Measurements from ENCODE around the gene STMN3.

STMN3 gene

DNA sequence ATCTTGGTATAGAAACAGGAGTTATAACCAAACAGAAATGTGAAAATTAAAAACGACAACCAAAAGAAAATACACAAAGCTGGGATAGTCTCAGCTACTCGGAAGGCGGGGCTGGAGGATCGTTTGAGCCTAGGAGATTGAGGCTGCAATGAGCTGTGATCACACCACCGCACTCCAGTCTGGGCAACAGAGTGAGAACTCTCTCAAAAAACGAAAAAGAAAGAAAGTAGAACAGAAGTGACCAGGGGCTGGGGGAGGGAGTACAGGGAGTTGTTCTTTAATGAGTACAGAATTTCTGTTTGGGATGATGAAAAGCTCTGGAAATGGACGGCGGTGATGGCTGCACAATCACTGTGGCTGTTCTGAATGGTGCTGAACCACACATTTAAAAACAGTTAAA is 32.2 kb downstream of the STMN3 start:
- Histone ChIP-seq H3K4me3 (ENCODE audit: low read length) (no peak overlapping the region), H3K27me3 (ENCODE audit: insufficient read depth, low read length, poor library complexity) (no peaks in the 10 kb centered on the region), H3K79me2 (ENCODE audit: control insufficient read depth, insufficient read depth, low read length) (peaks cover 29% of the 10 kb centered on the region), H3K79me1 (ENCODE audit: low read length) (peaks cover 21% of the 10 kb centered on the region), H2AK5ac (ENCODE audit: low read length) (no peak overlapping the region), H4K5ac (ENCODE audit: low read length) (no peak overlapping the region), H4K8ac (ENCODE audit: low read depth, low read length) (no peak overlapping the region), H2BK120ac (ENCODE audit: low read depth, low read length) (no peak overlapping the region), H3K56ac (ENCODE audit: low read length) (no peak overlapping the region), H3K23ac (ENCODE audit: low read length) (no peak overlapping the region), H3K18ac (ENCODE audit: low read length) (no peak overlapping the region), H3K27ac (ENCODE audit: low read depth, low read length) (no peak overlapping the region), H3K36me3 (ENCODE audit: control insufficient read depth, insufficient read depth, low read length) (peaks cover 4% of the 10 kb centered on the region), H3K4me1 (ENCODE audit: control insufficient read depth, low read depth, low read length) (no peaks in the 10 kb centered on the region), H3K4ac (ENCODE audit: low read depth, low read length) (no peak overlapping the region), H2BK5ac (ENCODE audit: low read length) (no peak overlapping the region), H3K9ac (ENCODE audit: low read length) (no peak overlapping the region), H2BK15ac (replicated peaks; ENCODE audit: low read depth) (no peak overlapping the region), H3K4me2 (ENCODE audit: low read length) (no peak overlapping the region)
- DNase-seq: no peak
- no CpG with 5 or more reads among the region's 8 CpGs for WGBS (ENCODE audit: extremely low coverage, insufficient coverage, low lambda C conversion rate)

DNA sequence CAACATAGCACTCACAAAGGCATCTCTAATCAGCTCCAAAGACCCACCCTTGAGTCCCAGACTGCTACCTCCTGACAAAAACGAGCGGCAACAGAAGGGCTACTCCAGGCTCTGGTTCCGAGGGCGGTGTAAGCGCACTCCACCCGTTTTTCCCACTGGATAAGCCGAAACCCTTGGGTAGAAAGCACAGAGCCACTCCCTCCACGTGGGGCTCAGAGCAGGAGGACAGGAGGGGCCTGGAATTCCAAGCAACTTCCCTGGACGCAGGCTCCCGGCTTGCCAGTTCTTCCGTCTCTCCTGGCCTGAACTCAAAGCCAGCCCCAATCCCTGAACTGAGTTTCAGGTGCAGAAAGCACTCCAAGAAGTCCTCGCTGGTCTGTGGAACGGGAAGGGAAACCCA is 33.7 kb downstream of the STMN3 start:
- H4K8ac ChIP-seq (ENCODE audit: low read depth, low read length): no peak overlapping the region
- no peak overlapping the region for H2BK120ac ChIP-seq (ENCODE audit: low read depth, low read length)
- WGBS (ENCODE audit: extremely low coverage, insufficient coverage, low lambda C conversion rate): no CpG with 5 or more reads among the region's 13 CpGs
- H3K36me3 ChIP-seq (ENCODE audit: control insufficient read depth, insufficient read depth, low read length): peaks cover 6% of the 10 kb centered on the region
- no peak overlapping the region for H4K5ac ChIP-seq (ENCODE audit: low read length)
- H3K4me1 ChIP-seq (ENCODE audit: control insufficient read depth, low read depth, low read length): no peaks in the 10 kb centered on the region
- peaks cover 26% of the 10 kb centered on the region for H3K79me2 ChIP-seq (ENCODE audit: control insufficient read depth, insufficient read depth, low read length)
- H3K56ac ChIP-seq (ENCODE audit: low read length): no peak overlapping the region
- no peak overlapping the region for H3K9ac ChIP-seq (ENCODE audit: low read length)
- H3K27ac ChIP-seq (ENCODE audit: low read depth, low read length): no peak overlapping the region
- no peak overlapping the region for H3K4ac ChIP-seq (ENCODE audit: low read depth, low read length)
- no peak overlapping the region for H2BK15ac ChIP-seq (replicated peaks; ENCODE audit: low read depth)
- H3K4me2 ChIP-seq (ENCODE audit: low read length): no peak overlapping the region
- H2AK5ac ChIP-seq (ENCODE audit: low read length): no peak overlapping the region
- H3K79me1 ChIP-seq (ENCODE audit: low read length): peaks cover 21% of the 10 kb centered on the region
- H3K23ac ChIP-seq (ENCODE audit: low read length): no peak overlapping the region
- no peak overlapping the region for H3K4me3 ChIP-seq (ENCODE audit: low read length)
- no peak overlapping the region for H3K18ac ChIP-seq (ENCODE audit: low read length)
- no peaks in the 10 kb centered on the region for H3K27me3 ChIP-seq (ENCODE audit: insufficient read depth, low read length, poor library complexity)
- H2BK5ac ChIP-seq (ENCODE audit: low read length): no peak overlapping the region
- no peak for DNase-seq

DNA sequence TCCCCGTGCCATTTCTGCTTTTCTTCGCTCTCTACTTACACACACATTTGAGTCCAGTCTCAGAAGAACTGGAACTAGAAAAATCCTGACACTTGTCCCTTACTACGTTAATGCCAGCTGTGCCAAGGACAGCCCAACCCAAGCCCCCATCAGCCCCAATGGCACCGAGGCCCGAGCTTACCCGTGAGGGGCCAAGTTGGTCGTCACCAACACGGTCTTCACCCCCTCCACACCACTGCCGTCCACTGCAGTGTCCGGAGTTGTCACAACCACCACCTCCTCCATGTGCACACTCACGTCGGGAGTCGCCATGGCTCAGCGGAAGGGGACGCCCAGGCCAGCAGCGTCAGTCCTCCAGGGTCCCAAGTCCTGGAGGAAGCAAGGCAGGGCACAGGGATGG is 34.1 kb downstream of the STMN3 start:
- H3K27ac ChIP-seq (ENCODE audit: low read depth, low read length): no peak overlapping the region
- DNase-seq: no peak
- no peak overlapping the region for H3K18ac ChIP-seq (ENCODE audit: low read length)
- no peaks in the 10 kb centered on the region for H3K27me3 ChIP-seq (ENCODE audit: insufficient read depth, low read length, poor library complexity)
- no peak overlapping the region for H3K23ac ChIP-seq (ENCODE audit: low read length)
- H4K5ac ChIP-seq (ENCODE audit: low read length): no peak overlapping the region
- H2BK15ac ChIP-seq (replicated peaks; ENCODE audit: low read depth): no peak overlapping the region
- H3K4me3 ChIP-seq (ENCODE audit: low read length): no peak overlapping the region
- no peak overlapping the region for H3K4ac ChIP-seq (ENCODE audit: low read depth, low read length)
- no CpG with 5 or more reads among the region's 16 CpGs for WGBS (ENCODE audit: extremely low coverage, insufficient coverage, low lambda C conversion rate)
- H2BK120ac ChIP-seq (ENCODE audit: low read depth, low read length): no peak overlapping the region
- no peak overlapping the region for H3K9ac ChIP-seq (ENCODE audit: low read length)
- H3K56ac ChIP-seq (ENCODE audit: low read length): no peak overlapping the region
- H2AK5ac ChIP-seq (ENCODE audit: low read length): no peak overlapping the region
- no peak overlapping the region for H4K8ac ChIP-seq (ENCODE audit: low read depth, low read length)
- H3K4me2 ChIP-seq (ENCODE audit: low read length): no peak overlapping the region
- H3K4me1 ChIP-seq (ENCODE audit: control insufficient read depth, low read depth, low read length): no peaks in the 10 kb centered on the region
- peaks cover 21% of the 10 kb centered on the region for H3K79me1 ChIP-seq (ENCODE audit: low read length)
- H2BK5ac ChIP-seq (ENCODE audit: low read length): no peak overlapping the region
- H3K79me2 ChIP-seq (ENCODE audit: control insufficient read depth, insufficient read depth, low read length): peaks cover 26% of the 10 kb centered on the region
- H3K36me3 ChIP-seq (ENCODE audit: control insufficient read depth, insufficient read depth, low read length): peaks cover 6% of the 10 kb centered on the region

DNA sequence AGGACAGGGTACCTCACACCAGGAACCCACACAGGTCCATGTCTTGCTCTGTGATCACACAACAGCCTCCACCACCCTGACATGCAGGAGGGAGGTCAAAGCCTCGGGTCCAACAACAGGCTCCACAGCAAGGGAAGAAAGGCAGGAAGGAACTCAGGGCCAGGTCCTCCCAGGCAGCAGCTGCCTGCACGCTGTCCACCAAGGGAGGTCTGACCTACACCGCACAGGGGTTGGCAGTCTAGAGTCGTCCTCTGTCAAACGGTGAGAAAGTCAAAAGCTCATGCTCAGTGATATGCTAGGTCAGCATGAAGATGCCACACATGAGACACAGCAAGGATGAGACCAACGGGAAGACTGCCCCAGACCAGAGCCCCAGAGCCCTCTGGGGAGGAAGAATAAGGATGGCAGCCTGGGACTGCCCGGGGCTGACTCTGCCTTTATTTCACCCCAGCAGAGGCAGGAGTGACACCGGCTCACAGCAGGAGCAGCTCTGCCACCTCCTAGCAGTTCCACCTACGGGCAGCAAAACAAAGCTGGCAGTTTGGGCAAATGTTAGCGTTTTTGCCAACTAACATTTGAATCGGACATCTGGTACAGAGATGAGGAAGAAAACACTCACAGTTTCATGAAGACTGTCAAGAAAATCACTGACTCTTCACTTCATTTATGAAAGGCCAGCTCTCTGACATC is 34.8 kb downstream of the STMN3 start:
- H3K23ac ChIP-seq (ENCODE audit: low read length): no peak overlapping the region
- H3K36me3 ChIP-seq (ENCODE audit: control insufficient read depth, insufficient read depth, low read length): peaks cover 6% of the 10 kb centered on the region
- H4K5ac ChIP-seq (ENCODE audit: low read length): no peak overlapping the region
- H3K18ac ChIP-seq (ENCODE audit: low read length): no peak overlapping the region
- peaks cover 21% of the 10 kb centered on the region for H3K79me1 ChIP-seq (ENCODE audit: low read length)
- H4K8ac ChIP-seq (ENCODE audit: low read depth, low read length): no peak overlapping the region
- no peak overlapping the region for H2BK5ac ChIP-seq (ENCODE audit: low read length)
- no peak overlapping the region for H3K9ac ChIP-seq (ENCODE audit: low read length)
- H3K79me2 ChIP-seq (ENCODE audit: control insufficient read depth, insufficient read depth, low read length): peaks cover 26% of the 10 kb centered on the region
- no peak for DNase-seq
- no peaks in the 10 kb centered on the region for H3K27me3 ChIP-seq (ENCODE audit: insufficient read depth, low read length, poor library complexity)
- H2BK15ac ChIP-seq (replicated peaks; ENCODE audit: low read depth): no peak overlapping the region
- H3K4me3 ChIP-seq (ENCODE audit: low read length): no peak overlapping the region
- H3K4ac ChIP-seq (ENCODE audit: low read depth, low read length): no peak overlapping the region
- H3K4me1 ChIP-seq (ENCODE audit: control insufficient read depth, low read depth, low read length): no peaks in the 10 kb centered on the region
- H3K56ac ChIP-seq (ENCODE audit: low read length): no peak overlapping the region
- WGBS (ENCODE audit: extremely low coverage, insufficient coverage, low lambda C conversion rate): no CpG with 5 or more reads among the region's 11 CpGs
- no peak overlapping the region for H3K4me2 ChIP-seq (ENCODE audit: low read length)
- H2AK5ac ChIP-seq (ENCODE audit: low read length): no peak overlapping the region
- H3K27ac ChIP-seq (ENCODE audit: low read depth, low read length): no peak overlapping the region
- no peak overlapping the region for H2BK120ac ChIP-seq (ENCODE audit: low read depth, low read length)

DNA sequence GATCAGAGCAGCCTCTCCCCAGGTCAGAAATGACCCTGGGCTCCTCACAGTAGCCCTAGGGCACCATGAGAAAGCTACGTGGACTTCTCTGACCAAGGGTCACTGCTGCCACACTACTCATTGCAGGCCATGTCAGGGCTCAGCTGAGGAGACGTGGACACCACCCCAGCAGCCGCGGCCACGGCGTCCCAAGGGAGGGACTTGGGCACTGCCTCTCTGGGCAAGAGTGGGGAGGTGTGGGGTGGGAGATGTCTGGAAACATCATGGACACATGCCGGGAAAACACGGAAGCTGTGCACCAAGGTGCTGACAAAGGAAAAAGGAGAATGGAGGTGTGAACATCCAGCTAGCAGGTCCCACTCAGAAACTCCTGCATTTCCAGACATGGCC is 35.4 kb downstream of the STMN3 start:
- Histone ChIP-seq H2BK5ac (ENCODE audit: low read length) (no peak overlapping the region), H3K4me1 (ENCODE audit: control insufficient read depth, low read depth, low read length) (no peaks in the 10 kb centered on the region), H2BK15ac (replicated peaks; ENCODE audit: low read depth) (no peak overlapping the region), H4K5ac (ENCODE audit: low read length) (no peak overlapping the region), H3K4me2 (ENCODE audit: low read length) (no peak overlapping the region), H3K56ac (ENCODE audit: low read length) (no peak overlapping the region), H3K27me3 (ENCODE audit: insufficient read depth, low read length, poor library complexity) (no peaks in the 10 kb centered on the region), H3K79me2 (ENCODE audit: control insufficient read depth, insufficient read depth, low read length) (peaks cover 25% of the 10 kb centered on the region), H3K4ac (ENCODE audit: low read depth, low read length) (no peak overlapping the region), H3K36me3 (ENCODE audit: control insufficient read depth, insufficient read depth, low read length) (peaks cover 6% of the 10 kb centered on the region), H3K23ac (ENCODE audit: low read length) (no peak overlapping the region), H2BK120ac (ENCODE audit: low read depth, low read length) (no peak overlapping the region), H3K27ac (ENCODE audit: low read depth, low read length) (no peak overlapping the region), H3K4me3 (ENCODE audit: low read length) (no peak overlapping the region), H3K18ac (ENCODE audit: low read length) (no peak overlapping the region), H3K9ac (ENCODE audit: low read length) (no peak overlapping the region), H4K8ac (ENCODE audit: low read depth, low read length) (no peak overlapping the region), H2AK5ac (ENCODE audit: low read length) (no peak overlapping the region), H3K79me1 (ENCODE audit: low read length) (peaks cover 22% of the 10 kb centered on the region)
- no peak for DNase-seq
- no CpG with 5 or more reads among the region's 8 CpGs for WGBS (ENCODE audit: extremely low coverage, insufficient coverage, low lambda C conversion rate)

Measured in mesendoderm (in vitro differentiated cells).